Suprapubic skin (tissue), 4 donors: Measurements from ENCODE around the gene PPP3R1. TPM values are rescaled to one million over a fixed set of nuclear protein-coding genes. Genes with fewer than 3 reads are reported as not detected.

Experiments
- DNase-seq, 2 donors: peaks; one replicate each; pipeline ENCODE4 v3.0.0-alpha.2; 2019; ENCODE audit warnings: low spot score in 2 of 2
- H3K27ac ChIP-seq: fragments of 200-600 bp; sonication (generic); one replicate; pipeline ENCODE4 v1.5.1; 2019
- H3K27me3 ChIP-seq: fragments of 200-600 bp; sonication (generic); one replicate; pipeline ENCODE4 v1.5.1; 2019
- H3K36me3 ChIP-seq: fragments of 200-600 bp; sonication (generic); one replicate; pipeline ENCODE4 v1.5.1; 2019
- H3K4me1 ChIP-seq: fragments of 200-600 bp; sonication (generic); one replicate; pipeline ENCODE4 v1.5.1; 2019
- H3K4me3 ChIP-seq: fragments of 200-600 bp; sonication (generic); one replicate; pipeline ENCODE4 v1.5.1; 2019; ENCODE audit warnings: mild to moderate bottlenecking
- H3K9me3 ChIP-seq: fragments of 200-600 bp; sonication (generic); one replicate; pipeline ENCODE4 v1.5.1; 2019
- EP300 ChIP-seq: sonication (generic); formaldehyde crosslinking; IDR thresholded peaks from one replicate; pipeline ENCODE4 v1.6.1; 2017; ENCODE audit warnings: antibody characterized with exemption
- POLR2A ChIP-seq, 2 donors: fragments of 450-650 bp; IDR thresholded peaks; one replicate each; pipeline ENCODE4 v1.6.1; 2017; ENCODE audit warnings: antibody characterized with exemption in 2 of 2, mild to moderate bottlenecking in 2 of 2, moderate library complexity in 2 of 2
- POLR2AphosphoS5 ChIP-seq, 3 donors: sonication (generic); formaldehyde crosslinking; IDR thresholded peaks; one replicate each; pipeline ENCODE4 v1.6.1; 2017; ENCODE audit warnings: antibody characterized with exemption in 3 of 3
- WGBS: methylation state at CpG from one replicate; pipeline ENCODE4 v1.1.5; 2018; 5-methylcytosine and 5-hydroxymethylcytosine counted together
- total RNA-seq, 4 donors: library from RNA; depleted of rRNA; stranded (reverse); fragments of >200 nt; gene quantifications; one replicate each; pipeline ENCODE4 v1.1.0, GENCODE V29; 2016
- TF ChIP-seq, protein P1 (sequence below), 2 donors: fragments of 200-600 bp in 1 of 2; fragments of 450-650 bp in 1 of 2; sonication (generic) in 1 of 2; IDR thresholded peaks; one replicate each; pipeline ENCODE4 v1.5.1; 2016 to 2019; ENCODE audit warnings: antibody characterized with exemption in 2 of 2, mild to moderate bottlenecking in 1 of 2, moderate library complexity in 1 of 2

PPP3R1 gene
- total RNA-seq, 4 donors from 2014 or later: 31.3 to 40.0 (median 36.2) TPM

GRCh38 chr2:68172990-68173700, 79.2 kb downstream of the PPP3R1 start:
- Histone ChIP-seq H3K4me3 (no peak overlapping the region), H3K27me3 (no peaks in the 10 kb centered on the region), H3K36me3 (peaks cover 33% of the 10 kb centered on the region), H3K27ac (no peak overlapping the region), H3K9me3 (no peaks in the 10 kb centered on the region), H3K4me1 (no peaks in the 10 kb centered on the region)
- 78% methylated on average over 8 of the region's 8 CpGs for WGBS
- TF ChIP-seq POLR2A (IDR thresholded peaks at IDR 0.05): no peak
- TF ChIP-seq, protein P1, sequence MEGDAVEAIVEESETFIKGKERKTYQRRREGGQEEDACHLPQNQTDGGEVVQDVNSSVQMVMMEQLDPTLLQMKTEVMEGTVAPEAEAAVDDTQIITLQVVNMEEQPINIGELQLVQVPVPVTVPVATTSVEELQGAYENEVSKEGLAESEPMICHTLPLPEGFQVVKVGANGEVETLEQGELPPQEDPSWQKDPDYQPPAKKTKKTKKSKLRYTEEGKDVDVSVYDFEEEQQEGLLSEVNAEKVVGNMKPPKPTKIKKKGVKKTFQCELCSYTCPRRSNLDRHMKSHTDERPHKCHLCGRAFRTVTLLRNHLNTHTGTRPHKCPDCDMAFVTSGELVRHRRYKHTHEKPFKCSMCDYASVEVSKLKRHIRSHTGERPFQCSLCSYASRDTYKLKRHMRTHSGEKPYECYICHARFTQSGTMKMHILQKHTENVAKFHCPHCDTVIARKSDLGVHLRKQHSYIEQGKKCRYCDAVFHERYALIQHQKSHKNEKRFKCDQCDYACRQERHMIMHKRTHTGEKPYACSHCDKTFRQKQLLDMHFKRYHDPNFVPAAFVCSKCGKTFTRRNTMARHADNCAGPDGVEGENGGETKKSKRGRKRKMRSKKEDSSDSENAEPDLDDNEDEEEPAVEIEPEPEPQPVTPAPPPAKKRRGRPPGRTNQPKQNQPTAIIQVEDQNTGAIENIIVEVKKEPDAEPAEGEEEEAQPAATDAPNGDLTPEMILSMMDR (IDR thresholded peaks at IDR 0.05): no peak
- no peak for TF ChIP-seq POLR2AphosphoS5 (IDR thresholded peaks at IDR 0.05)
- TF ChIP-seq EP300: no peak
- DNase-seq: no peak

DNA sequence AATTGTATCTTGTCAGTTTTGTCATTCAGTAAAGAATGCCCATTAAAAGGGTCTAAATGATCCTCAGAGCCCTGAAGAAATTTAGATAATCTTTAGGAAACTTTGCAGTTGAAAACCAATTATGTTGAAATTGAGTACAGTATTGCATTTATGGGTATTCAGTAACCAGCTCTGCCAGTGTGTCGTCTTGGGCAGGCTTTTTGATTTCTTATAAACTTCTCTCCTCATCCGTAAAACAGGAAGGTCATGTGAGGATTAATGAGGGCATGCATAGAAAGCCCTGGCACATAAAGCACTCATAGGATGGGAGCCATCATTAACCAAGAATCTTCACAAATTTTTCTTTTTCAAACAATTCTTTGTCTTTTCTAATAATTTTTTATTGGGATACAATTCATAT, 79.8 kb downstream of the PPP3R1 start:
- WGBS: 45% methylated on average over 2 of the region's 2 CpGs
- H3K4me1 ChIP-seq: no peaks in the 10 kb centered on the region

DNA sequence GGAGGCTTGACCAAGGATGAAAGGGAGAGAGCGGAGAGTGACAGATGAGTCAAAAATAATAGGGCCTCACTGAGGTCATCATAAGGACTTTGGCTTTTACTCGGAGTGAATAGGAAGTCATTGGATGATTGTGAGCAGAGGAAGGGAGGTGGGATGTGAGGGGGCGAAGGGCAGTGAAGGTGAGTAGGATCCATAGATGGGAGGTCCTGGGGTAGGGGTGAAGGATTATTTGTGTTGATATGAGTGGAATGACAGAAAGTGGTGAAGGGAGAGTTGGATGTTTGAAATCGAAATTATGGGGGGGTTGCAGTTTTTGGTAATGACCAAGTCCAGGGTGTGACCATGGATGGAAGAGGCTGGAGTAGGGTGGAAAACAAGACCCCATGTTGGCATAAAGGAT, 80.6 kb downstream of the PPP3R1 start:
- no peaks in the 10 kb centered on the region for H3K4me1 ChIP-seq
- no peaks in the 10 kb centered on the region for H3K9me3 ChIP-seq
- DNase-seq: no peak
- H3K36me3 ChIP-seq: peaks cover 34% of the 10 kb centered on the region
- WGBS: 91% methylated on average over 4 of the region's 4 CpGs
- no peak overlapping the region for H3K4me3 ChIP-seq
- H3K27ac ChIP-seq: no peak overlapping the region
- no peaks in the 10 kb centered on the region for H3K27me3 ChIP-seq
- no peak for TF ChIP-seq POLR2AphosphoS5 (IDR thresholded peaks at IDR 0.05)

More for the DNA sequence above, 79.8 kb downstream of the PPP3R1 start:
- Histone ChIP-seq H3K27ac (no peak overlapping the region), H3K36me3 (peaks cover 31% of the 10 kb centered on the region), H3K4me3 (no peak overlapping the region), H3K9me3 (no peaks in the 10 kb centered on the region), H3K27me3 (no peaks in the 10 kb centered on the region)
- DNase-seq: no peak
- TF ChIP-seq, protein P1 (IDR thresholded peaks at IDR 0.05): no peak

DNA sequence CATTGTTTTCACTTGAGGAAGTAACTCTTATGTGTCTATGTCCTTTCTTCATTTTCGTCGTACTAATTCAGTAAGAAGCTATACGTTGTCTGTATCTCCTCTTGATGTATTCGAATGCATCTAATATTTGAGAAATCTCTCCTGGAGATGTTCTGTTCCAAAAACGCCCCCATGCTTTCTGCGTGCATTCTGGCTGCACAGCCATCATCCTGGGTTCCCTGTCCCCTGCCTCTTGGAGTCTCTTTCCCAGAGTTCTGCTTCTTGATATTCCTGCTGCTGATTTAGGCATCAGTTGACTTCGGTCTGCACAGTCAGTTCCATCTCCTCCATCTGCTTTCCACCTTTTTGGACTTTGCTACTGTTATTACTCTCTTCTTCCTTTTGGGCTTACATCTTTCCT, 81.2 kb downstream of the PPP3R1 start:
- Histone ChIP-seq H3K36me3 (peaks cover 37% of the 10 kb centered on the region), H3K4me1 (no peaks in the 10 kb centered on the region), H3K9me3 (no peaks in the 10 kb centered on the region), H3K4me3 (no peak overlapping the region), H3K27me3 (no peaks in the 10 kb centered on the region), H3K27ac (no peak overlapping the region)
- DNase-seq: no peak
- no peak for TF ChIP-seq POLR2AphosphoS5 (IDR thresholded peaks at IDR 0.05)
- TF ChIP-seq EP300: no peak
- no peak for TF ChIP-seq POLR2A (IDR thresholded peaks at IDR 0.05)
- TF ChIP-seq, protein P1 (IDR thresholded peaks at IDR 0.05): no peak
- WGBS: 95% methylated on average over 7 of the region's 7 CpGs

- H3K27me3 ChIP-seq: no peaks in the 10 kb centered on the region
- peaks cover 30% of the 10 kb centered on the region for H3K36me3 ChIP-seq
- 93% methylated on average over 4 of the region's 4 CpGs for WGBS
- DNase-seq: no peak
- no peaks in the 10 kb centered on the region for H3K4me1 ChIP-seq
- no peak overlapping the region for H3K4me3 ChIP-seq
- no peaks in the 10 kb centered on the region for H3K9me3 ChIP-seq
- H3K27ac ChIP-seq: no peak overlapping the region
- TF ChIP-seq EP300 (no peak), POLR2AphosphoS5 (IDR thresholded peaks at IDR 0.05) (no peak), POLR2A (IDR thresholded peaks at IDR 0.05) (no peak)
- TF ChIP-seq, protein P1 (IDR thresholded peaks at IDR 0.05): no peak
These were observed 83.0 kb downstream of the PPP3R1 start for GRCh38 chr2:68169308-68169707.

GRCh38 chr2:68167186-68167585, 85.1 kb downstream of the PPP3R1 start:
- H3K4me1 ChIP-seq: no peaks in the 10 kb centered on the region
- 91% methylated on average over 3 of the region's 3 CpGs for WGBS
- H3K36me3 ChIP-seq: peaks cover 42% of the 10 kb centered on the region
- H3K27me3 ChIP-seq: no peaks in the 10 kb centered on the region
- H3K4me3 ChIP-seq: no peak overlapping the region
- no peak overlapping the region for H3K27ac ChIP-seq
- TF ChIP-seq, protein P1 (IDR thresholded peaks at IDR 0.05): no peak
- no peak for TF ChIP-seq POLR2A (IDR thresholded peaks at IDR 0.05)
- TF ChIP-seq POLR2AphosphoS5 (IDR thresholded peaks at IDR 0.05): no peak
- TF ChIP-seq EP300: no peak
- no peaks in the 10 kb centered on the region for H3K9me3 ChIP-seq
- no peak for DNase-seq
